B cell (primary cell): ENCODE measurements around the gene TEKT2. TPM values are rescaled to one million over a fixed set of nuclear protein-coding genes. Genes with fewer than 3 reads are reported as not detected.

ENCODE experiments used
- ATAC-seq: fragments of 200-7000 bp; cut with Tn5 transposase; one replicate; pipeline ENCODE4 v1.10.0; 2021; ENCODE audit warnings: low read depth, mild to moderate bottlenecking, moderate number of reproducible peaks, moderate library complexity
- CTCF ChIA-PET: fragments of 350-600 bp; sonication (Branson Sonifier 250); formaldehyde crosslinking; loops from one replicate; lab custom pipeline; 2021; ENCODE audit warnings: antibody characterized with exemption, inconsistent platforms; lab: Charles Lee
- POLR2A ChIA-PET: fragments of 350-600 bp; sonication (Branson Sonifier 250); formaldehyde crosslinking; loops from one replicate; lab custom pipeline; 2021; ENCODE audit warnings: antibody characterized with exemption; lab: Charles Lee
- DNase-seq: peaks from one replicate; pipeline ENCODE4 v3.0.0; 2013
- H2AFZ ChIP-seq: 2 replicates; pipeline ENCODE4 v1.6.1; 2012; ENCODE audit warnings: mild to moderate bottlenecking, low read depth, low read length; ENCODE audit not compliant: insufficient read depth, poor library complexity, severe bottlenecking
- H3K27ac ChIP-seq, 2 donors: 1 replicate in 1 of 2; 2 replicates in 1 of 2; pipeline ENCODE4 v1.5.1; 2012 to 2013; ENCODE audit warnings: low read length in 2 of 2, mild to moderate bottlenecking in 2 of 2, moderate library complexity in 1 of 2
- H3K27me3 ChIP-seq, 4 experiments: fragments of 200-600 bp in 1 of 4; sonication (generic) in 1 of 4; replicated peaks in 1 of 4; 1 replicate in 2 of 4; 2 replicates in 2 of 4; pipeline versions ENCODE4 v1.6.1 to v1.7.0; 2013 to 2016; ENCODE audit warnings: low read length in 3 of 4, mild to moderate bottlenecking in 2 of 4, mixed read lengths in 1 of 4, moderate library complexity in 1 of 4; ENCODE audit not compliant: insufficient read depth in 4 of 4, control insufficient read depth in 3 of 4; ENCODE audit errors: control extremely low read depth in 1 of 4
- H3K36me3 ChIP-seq, 2 experiments: replicated peaks in 1 of 2; 1 replicate in 1 of 2; 2 replicates in 1 of 2; pipeline versions ENCODE4 v1.6.1 to v1.7.1; 2013; ENCODE audit warnings: low read length in 1 of 2; ENCODE audit not compliant: insufficient read depth in 2 of 2, control insufficient read depth in 1 of 2; ENCODE audit errors: control extremely low read depth in 1 of 2, extremely low read depth in 1 of 2
- H3K4me1 ChIP-seq, 2 donors: fragments of 200-600 bp in 1 of 2; sonication (generic) in 1 of 2; 1 replicate in 1 of 2; 2 replicates in 1 of 2; pipeline versions ENCODE4 v1.5.1 to v1.6.1; 2013 to 2017; ENCODE audit warnings: low read length in 2 of 2; ENCODE audit not compliant: control insufficient read depth in 2 of 2, insufficient read depth in 2 of 2
- H3K4me2 ChIP-seq: replicated peaks from 2 replicates; pipeline ENCODE3; 2012; ENCODE audit warnings: mild to moderate bottlenecking, low read depth, low read length; ENCODE audit not compliant: poor library complexity, severe bottlenecking
- H3K4me3 ChIP-seq, 5 experiments: fragments of 200-600 bp in 1 of 5; sonication (generic) in 1 of 5; 1 replicate in 3 of 5; 2 replicates in 2 of 5; pipeline versions ENCODE4 v1.5.1 to v1.7.0; 2011 to 2016; ENCODE audit warnings: low read length in 4 of 5, mild to moderate bottlenecking in 4 of 5, low read depth in 2 of 5, control low read depth in 1 of 5, moderate library complexity in 1 of 5; ENCODE audit not compliant: insufficient read depth in 1 of 5; ENCODE audit errors: control extremely low read depth in 1 of 5, extremely low read depth in 1 of 5
- H3K79me2 ChIP-seq: fragments of 200-600 bp; sonication (generic); one replicate; pipeline ENCODE4 v1.6.0; 2016; ENCODE audit warnings: low read length; ENCODE audit not compliant: control insufficient read depth, insufficient read depth
- H3K9ac ChIP-seq: fragments of 200-600 bp; sonication (generic); 2 replicates; pipeline ENCODE4 v1.6.1; 2017; ENCODE audit warnings: mild to moderate bottlenecking, low read length, moderate library complexity
- H3K9me3 ChIP-seq, 3 donors: one replicate each; pipeline versions ENCODE4 v1.6.1 to v1.7.1; 2013; ENCODE audit warnings: low read length in 2 of 3; ENCODE audit not compliant: control insufficient read depth in 2 of 3, insufficient read depth in 1 of 3; ENCODE audit errors: control extremely low read depth in 1 of 3
- H4K20me1 ChIP-seq: 2 replicates; pipeline ENCODE4 v1.6.0; 2012; ENCODE audit warnings: mild to moderate bottlenecking, low read length; ENCODE audit not compliant: insufficient read depth, control insufficient read depth, poor library complexity, severe bottlenecking
- H3K27ac Mint-ChIP-seq: one replicate; pipeline ENCODE4 v1.8.0; 2021; ENCODE audit warnings: mixed read lengths
- H3K27me3 Mint-ChIP-seq: one replicate; pipeline ENCODE4 v1.8.0; 2021; ENCODE audit warnings: mixed read lengths
- H3K4me1 Mint-ChIP-seq: one replicate; pipeline ENCODE4 v1.8.0; 2021; ENCODE audit warnings: mixed read lengths
- H3K4me3 Mint-ChIP-seq: one replicate; pipeline ENCODE4 v1.8.0; 2021; ENCODE audit warnings: mixed read lengths
- H3K9me3 Mint-ChIP-seq: one replicate; pipeline ENCODE4 v1.8.0; 2022; ENCODE audit warnings: mixed read lengths; ENCODE audit not compliant: insufficient read depth
- EZH2 ChIP-seq: IDR thresholded peaks from 2 replicates; pipeline ENCODE4 v1.6.1; 2012; ENCODE audit warnings: borderline replicate concordance, low read depth, mild to moderate bottlenecking, moderate library complexity, low read length; ENCODE audit not compliant: insufficient read depth, poor library complexity, severe bottlenecking
- WGBS: methylation state at CpG from one replicate; pipeline ENCODE4 v1.1.5; 2013; ENCODE audit warnings: missing lambda C conversion rate; ENCODE audit not compliant: insufficient coverage; 5-methylcytosine and 5-hydroxymethylcytosine counted together
- intact Hi-C: fragments of 100-400 bp; cut with micrococcal nuclease; formaldehyde crosslinking; loops from one replicate; pipeline ENCODE4 v1.10.0; 2022
- polyA plus RNA-seq: library from polyadenylated mRNA; depleted of rRNA; stranded (reverse); fragments of >200 nt; gene quantifications from 2 replicates; pipeline ENCODE4 v1.2.3, GENCODE V29; 2012
- total RNA-seq, 2 donors: library from RNA; stranded (reverse); fragments of 120-200 nt in 1 of 2; gene quantifications; 1 replicate in 1 of 2; 2 replicates in 1 of 2; pipeline versions ENCODE4 v1.2.3 to v1.2.4, GENCODE V29; 2013 to 2022
- TF ChIP-seq, protein P1 (sequence below): fragments of 200-600 bp; IDR thresholded peaks from one replicate; pipeline ENCODE4 v1.8.0; 2022; ENCODE audit warnings: antibody characterized with exemption, mild to moderate bottlenecking

The TEKT2 gene
- total and polyA plus RNA-seq, 2 donors (not counting 1 experiment from before 2014, with no cell fraction given) = not detected

DNA sequence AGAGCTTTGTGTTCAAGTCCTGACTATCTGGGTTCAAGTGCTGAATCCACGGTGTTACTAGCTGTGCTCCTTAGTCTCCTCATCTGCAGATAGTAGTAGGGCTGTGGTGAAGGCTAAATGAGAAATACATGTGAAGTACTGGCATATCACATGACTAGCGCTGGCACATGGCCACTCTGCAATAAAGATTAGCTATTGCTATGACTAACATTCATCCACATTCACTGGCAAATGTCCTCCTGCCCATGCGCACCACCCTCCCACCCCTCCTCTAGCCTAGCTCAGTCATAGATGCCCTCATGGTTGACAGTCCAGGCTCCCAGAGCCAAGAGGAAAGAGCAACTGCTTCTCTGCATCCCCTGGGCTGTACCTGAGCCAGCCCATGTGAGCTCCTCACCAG is 49.6 kb downstream of the TEKT2 start:
- no peak for ATAC-seq
- H3K9me3 ChIP-seq = no peaks in the 10 kb centered on the region

DNA sequence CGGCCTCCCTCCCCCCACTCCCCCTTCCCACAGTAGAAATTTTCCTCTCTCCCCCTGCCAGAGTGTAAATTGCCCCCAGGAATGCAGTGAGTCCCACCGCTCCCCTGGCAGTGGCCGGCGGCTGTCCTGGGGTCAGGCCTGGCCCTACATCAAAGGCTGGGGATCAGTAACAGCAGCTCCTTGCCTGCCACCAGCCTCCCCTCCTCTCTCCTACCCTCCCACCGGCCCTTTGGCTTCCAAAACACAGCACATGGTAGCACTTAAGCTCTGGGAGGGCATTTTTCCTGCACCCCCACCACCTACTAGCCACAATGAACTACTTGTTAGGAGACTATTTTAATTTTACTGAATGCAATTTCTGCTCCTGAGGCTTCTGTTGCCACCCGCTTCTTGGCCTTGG is 50.1 kb downstream of the TEKT2 start:
- ATAC-seq (no peak), DNase-seq (no peak)
- H4K20me1 ChIP-seq = no peaks in the 10 kb centered on the region
- no peaks in the 10 kb centered on the region for H3K9me3 ChIP-seq
- no peaks in the 10 kb centered on the region for H3K4me1 ChIP-seq
- Mint-ChIP-seq H3K27me3 (no peaks in the 10 kb centered on the region), H3K27ac (no peak overlapping the region), H3K4me1 (no peaks in the 10 kb centered on the region), H3K4me3 (no peak overlapping the region), H3K9me3 (no peaks in the 10 kb centered on the region)
- no peak overlapping the region for H3K27ac ChIP-seq
- POLR2A ChIA-PET = no interaction called here
- H3K9ac ChIP-seq = no peak overlapping the region
- TF ChIP-seq EZH2 = no peak
- TF ChIP-seq, protein P1, sequence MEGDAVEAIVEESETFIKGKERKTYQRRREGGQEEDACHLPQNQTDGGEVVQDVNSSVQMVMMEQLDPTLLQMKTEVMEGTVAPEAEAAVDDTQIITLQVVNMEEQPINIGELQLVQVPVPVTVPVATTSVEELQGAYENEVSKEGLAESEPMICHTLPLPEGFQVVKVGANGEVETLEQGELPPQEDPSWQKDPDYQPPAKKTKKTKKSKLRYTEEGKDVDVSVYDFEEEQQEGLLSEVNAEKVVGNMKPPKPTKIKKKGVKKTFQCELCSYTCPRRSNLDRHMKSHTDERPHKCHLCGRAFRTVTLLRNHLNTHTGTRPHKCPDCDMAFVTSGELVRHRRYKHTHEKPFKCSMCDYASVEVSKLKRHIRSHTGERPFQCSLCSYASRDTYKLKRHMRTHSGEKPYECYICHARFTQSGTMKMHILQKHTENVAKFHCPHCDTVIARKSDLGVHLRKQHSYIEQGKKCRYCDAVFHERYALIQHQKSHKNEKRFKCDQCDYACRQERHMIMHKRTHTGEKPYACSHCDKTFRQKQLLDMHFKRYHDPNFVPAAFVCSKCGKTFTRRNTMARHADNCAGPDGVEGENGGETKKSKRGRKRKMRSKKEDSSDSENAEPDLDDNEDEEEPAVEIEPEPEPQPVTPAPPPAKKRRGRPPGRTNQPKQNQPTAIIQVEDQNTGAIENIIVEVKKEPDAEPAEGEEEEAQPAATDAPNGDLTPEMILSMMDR = no peak
- no peaks in the 10 kb centered on the region for H3K27me3 ChIP-seq
- CTCF ChIA-PET = interaction anchor here (0.6 to 4.3 kb wide), 15 partner anchors 11 to 276 kb away, joined by 3 to 58 read pairs (median 5); partner anchors contain the start of gene TRAPPC3
- H2AFZ ChIP-seq = no peak overlapping the region
- no peak overlapping the region for H3K4me3 ChIP-seq
- WGBS = 88% methylated on average over 2 of the region's 6 CpGs
- H3K4me2 ChIP-seq = no peak overlapping the region
- no peaks in the 10 kb centered on the region for H3K79me2 ChIP-seq
- intact Hi-C loops = loop anchor here (1.0 kb wide), 1 partner anchor 35 kb away; no protein-coding TSS in a partner anchor
- H3K36me3 ChIP-seq = peaks cover 0 to 30% of the 10 kb centered on the region in 2 experiments

More for the DNA sequence above, 49.6 kb downstream of the TEKT2 start:
- Histone ChIP-seq H3K4me3 (no peak overlapping the region), H4K20me1 (no peaks in the 10 kb centered on the region), H3K27me3 (no peaks in the 10 kb centered on the region), H3K36me3 (peaks cover 0 to 26% of the 10 kb centered on the region in 2 experiments), H3K79me2 (no peaks in the 10 kb centered on the region), H3K9ac (no peak overlapping the region), H3K4me2 (no peak overlapping the region), H3K27ac (no peak overlapping the region), H2AFZ (no peak overlapping the region), H3K4me1 (no peaks in the 10 kb centered on the region)
- Mint-ChIP-seq H3K4me3 (no peak overlapping the region), H3K27ac (no peak overlapping the region), H3K27me3 (no peaks in the 10 kb centered on the region), H3K9me3 (no peaks in the 10 kb centered on the region), H3K4me1 (no peaks in the 10 kb centered on the region)
- ChIA-PET POLR2A (no interaction called here), CTCF (interaction anchor here (0.9 to 4.3 kb wide), 7 partner anchors 11 to 152 kb away, joined by 3 to 58 read pairs (median 5); partner anchors contain the start of gene TRAPPC3)
- TF ChIP-seq EZH2 = no peak
- TF ChIP-seq, protein P1 = no peak
- 89% methylated on average over 3 of the region's 3 CpGs for WGBS
- no peak for DNase-seq
- intact Hi-C loops = no loop called here
